NAMALWA (cell line): ENCODE measurements around the gene SLC14A1.

ENCODE experiments used
- DNase-seq: peaks from one replicate; pipeline ENCODE4 v3.0.0-alpha.2; 2015; ENCODE audit warnings: low spot score

SLC14A1 gene

DNA sequence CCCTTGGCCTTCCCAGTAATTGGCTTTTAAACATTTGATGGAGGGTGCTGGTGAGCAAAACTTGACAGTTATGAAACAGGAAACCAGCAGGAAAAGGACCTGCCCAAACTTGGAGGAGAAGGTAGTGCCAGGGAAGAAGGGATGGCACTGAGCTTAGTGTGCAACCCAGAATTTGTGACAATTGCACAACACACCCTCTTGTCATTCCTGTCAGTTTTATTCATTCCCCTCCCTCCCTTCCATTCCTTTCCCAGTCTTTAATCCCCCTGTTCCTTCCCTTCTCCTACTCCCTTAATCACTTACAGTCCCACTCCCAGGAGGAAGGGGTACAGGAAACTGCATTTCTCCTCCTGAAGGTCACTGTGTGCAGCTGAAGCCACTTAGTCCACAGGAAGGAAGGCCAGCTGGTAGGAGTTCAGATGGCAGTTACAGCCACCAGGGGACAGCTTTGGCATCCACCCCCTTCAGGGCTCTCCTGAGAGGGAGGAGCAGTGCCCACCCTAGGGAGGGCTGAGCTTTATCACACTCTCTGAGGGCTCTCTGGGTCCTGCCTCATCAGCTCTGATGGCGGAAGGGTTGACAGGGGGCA is 77.5 kb downstream of the SLC14A1 start:
- DNase-seq: no peak
